Measurements from ENCODE around the gene MTMR2.
"Not testable (repeated sequence)": the region's sequence is repeated elsewhere in the genome, so short reads cannot be mapped to it uniquely, and the experiment has no call there.

The MTMR2 gene

GRCh38 chr11:95884376-95884775, 39.5 kb downstream of the MTMR2 start:
- no peak for DNase-seq (ENCODE audit: low read depth)

- DNase-seq (ENCODE audit: low read depth) = no peak
Observed at GRCh38 chr11:95883381-95883780, 40.5 kb downstream of the MTMR2 start.

GRCh38 chr11:95877291-95877690, 46.6 kb downstream of the MTMR2 start:
- peak; percentile 98 for DNase-seq (ENCODE audit: low read depth)

GRCh38 chr11:95870877-95871276, 53.0 kb downstream of the MTMR2 start:
- DNase-seq (ENCODE audit: low read depth) = not testable (repeated sequence)

GRCh38 chr11:95867105-95867504, 56.8 kb downstream of the MTMR2 start:
- no peak for DNase-seq (ENCODE audit: low read depth)

GRCh38 chr11:95863486-95864140, 60.3 kb downstream of the MTMR2 start:
- peak; percentile 58 for DNase-seq (ENCODE audit: low read depth)

GRCh38 chr11:95860024-95860423, 63.9 kb downstream of the MTMR2 start:
- DNase-seq (ENCODE audit: low read depth) = not testable (repeated sequence)

GRCh38 chr11:95854362-95854761, 69.5 kb downstream of the MTMR2 start:
- DNase-seq (ENCODE audit: low read depth) = not testable (repeated sequence)

GRCh38 chr11:95853862-95854261, 70.0 kb downstream of the MTMR2 start:
- DNase-seq (ENCODE audit: low read depth) = no peak

- DNase-seq (ENCODE audit: low read depth) = no peak
Observed at GRCh38 chr11:95853138-95853537, 70.8 kb downstream of the MTMR2 start.

- DNase-seq (ENCODE audit: low read depth) = no peak
Observed at GRCh38 chr11:95850137-95850536, 73.8 kb downstream of the MTMR2 start.

GRCh38 chr11:95849087-95849825, 74.7 kb downstream of the MTMR2 start:
- DNase-seq (ENCODE audit: low read depth) = peak; percentile 64

- no peak for DNase-seq (ENCODE audit: low read depth)
Observed at GRCh38 chr11:95845167-95845566, 78.7 kb downstream of the MTMR2 start.

- DNase-seq (ENCODE audit: low read depth) = peak; percentile 89
Observed at GRCh38 chr11:95835768-95836488, 88.0 kb downstream of the MTMR2 start.

- no peak for DNase-seq (ENCODE audit: low read depth)
Observed at GRCh38 chr11:95835351-95835750, 88.6 kb downstream of the MTMR2 start.

- no peak for DNase-seq (ENCODE audit: low read depth)
Observed at GRCh38 chr11:95833378-95833777, 90.5 kb downstream of the MTMR2 start.

GRCh38 chr11:95832763-95833162, 91.1 kb downstream of the MTMR2 start:
- no peak for DNase-seq (ENCODE audit: low read depth)

GRCh38 chr11:95831198-95831883, 92.6 kb downstream of the MTMR2 start:
- DNase-seq (ENCODE audit: low read depth) = peak; percentile 56

- DNase-seq (ENCODE audit: low read depth) = no peak
Observed at GRCh38 chr11:95829580-95830259, 94.2 kb downstream of the MTMR2 start.

GRCh38 chr11:95827696-95828095, 96.2 kb downstream of the MTMR2 start:
- no peak for DNase-seq (ENCODE audit: low read depth)

- no peak for DNase-seq (ENCODE audit: low read depth)
Observed at GRCh38 chr11:95821640-95822039, 102.3 kb downstream of the MTMR2 start.

- DNase-seq (ENCODE audit: low read depth) = no peak
Observed at GRCh38 chr11:95816037-95816436, 107.9 kb downstream of the MTMR2 start.
